Hindlimb muscle (tissue), 1 donor: ENCODE data around the gene DAPK1. TPM values are rescaled to one million over a fixed set of nuclear protein-coding genes. Genes with fewer than 3 reads are reported as not detected.
"Not testable (repeated sequence)": the region's sequence is repeated elsewhere in the genome, so short reads cannot be mapped to it uniquely, and the experiment has no call there.

Experiments used
- DNase-seq: peaks from one replicate; pipeline ENCODE4 v3.0.0-alpha.2; 2013
- polyA plus RNA-seq: library from polyadenylated mRNA; unstranded; fragments of 120-200 nt; gene quantifications from one replicate; pipeline ENCODE4 v1.2.1, GENCODE V29; 2013; ENCODE audit not compliant: insufficient read length

DAPK1 gene
- polyA plus RNA-seq, 1 donor, result 25.5 TPM

- peak; percentile 57 for DNase-seq
Measured at GRCh38 chr9:87498046-87498810, 561 bp downstream of the DAPK1 start.

- DNase-seq, result no peak
Measured at GRCh38 chr9:87498811-87499360, 1.2 kb downstream of the DAPK1 start.

GRCh38 chr9:87499424-87500017, 1.9 kb downstream of the DAPK1 start:
- DNase-seq, result no peak

GRCh38 chr9:87500491-87501270, 3.0 kb downstream of the DAPK1 start:
- no peak for DNase-seq

- not testable (repeated sequence) for DNase-seq
Measured at GRCh38 chr9:87501271-87501656, 3.6 kb downstream of the DAPK1 start.

GRCh38 chr9:87501806-87502205, 4.1 kb downstream of the DAPK1 start:
- DNase-seq, result no peak

- DNase-seq, result no peak
Measured at GRCh38 chr9:87502391-87503221, 4.9 kb downstream of the DAPK1 start.

- DNase-seq, result no peak
Measured at GRCh38 chr9:87503430-87503829, 5.8 kb downstream of the DAPK1 start.

- DNase-seq, result no peak
Measured at GRCh38 chr9:87503927-87504326, 6.3 kb downstream of the DAPK1 start.

GRCh38 chr9:87504938-87505337, 7.3 kb downstream of the DAPK1 start:
- no peak for DNase-seq

GRCh38 chr9:87505869-87506678, 8.4 kb downstream of the DAPK1 start:
- DNase-seq, result no peak

- DNase-seq, result no peak
Measured at GRCh38 chr9:87507576-87507975, 9.9 kb downstream of the DAPK1 start.

- no peak for DNase-seq
Measured at GRCh38 chr9:87510252-87510683, 12.6 kb downstream of the DAPK1 start.

GRCh38 chr9:87512311-87512710, 14.6 kb downstream of the DAPK1 start:
- no peak for DNase-seq

GRCh38 chr9:87513161-87513560, 15.5 kb downstream of the DAPK1 start:
- DNase-seq, result no peak

GRCh38 chr9:87513880-87514535, 16.3 kb downstream of the DAPK1 start:
- no peak for DNase-seq

- DNase-seq, result no peak
Measured at GRCh38 chr9:87515006-87515405, 17.3 kb downstream of the DAPK1 start.

GRCh38 chr9:87515588-87516221, 18.0 kb downstream of the DAPK1 start:
- no peak for DNase-seq

- no peak for DNase-seq
Measured at GRCh38 chr9:87516222-87516925, 18.7 kb downstream of the DAPK1 start.

- DNase-seq, result no peak
Measured at GRCh38 chr9:87516926-87517290, 19.2 kb downstream of the DAPK1 start.
